WTC11 (cell line): ENCODE measurements around the gene NCF4. TPM values are rescaled to one million over a fixed set of nuclear protein-coding genes. Genes with fewer than 3 reads are reported as not detected.

Source experiments
- ATAC-seq: fragments of 200-7000 bp; cut with Tn5 transposase; 2 replicates; pipeline ENCODE4 v1.10.0; 2021; ENCODE audit warnings: mild to moderate bottlenecking, moderate library complexity
- CTCF ChIA-PET: fragments of 300-600 bp; sonication (Branson Sonifier 250); formaldehyde crosslinking; loops from one replicate; lab custom pipeline; 2021; ENCODE audit warnings: antibody characterized with exemption; lab: Charles Lee
- POLR2A ChIA-PET: fragments of 350-600 bp; sonication (Branson Sonifier 250); formaldehyde crosslinking; loops from one replicate; lab custom pipeline; 2021; ENCODE audit warnings: antibody characterized with exemption; lab: Charles Lee
- DNase-seq: peaks from one replicate; pipeline ENCODE4 v3.0.0; 2021; ENCODE audit warnings: low spot score
- H3K27ac Mint-ChIP-seq: 2 replicates; pipeline ENCODE4 v1.8.0; 2021; ENCODE audit warnings: mixed read lengths
- H3K27me3 Mint-ChIP-seq: 2 replicates; pipeline ENCODE4 v1.8.0; 2021; ENCODE audit warnings: low read depth, mild to moderate bottlenecking, moderate library complexity, mixed read lengths
- H3K36me3 Mint-ChIP-seq: 2 replicates; pipeline ENCODE4 v1.8.0; 2021; ENCODE audit warnings: mixed read lengths
- H3K4me1 Mint-ChIP-seq: 2 replicates; pipeline ENCODE4 v1.8.0; 2022; ENCODE audit warnings: mixed read lengths
- H3K4me3 Mint-ChIP-seq: 2 replicates; pipeline ENCODE4 v1.8.0; 2021; ENCODE audit warnings: mild to moderate bottlenecking, moderate library complexity, mixed read lengths
- H3K9me3 Mint-ChIP-seq: 2 replicates; pipeline ENCODE4 v1.8.0; 2021; ENCODE audit warnings: mixed read lengths
- ATF1 ChIP-seq: sonication (generic); formaldehyde crosslinking; IDR thresholded peaks from 2 replicates; pipeline ENCODE4 v1.8.1; 2023; ENCODE audit warnings: mild to moderate bottlenecking, moderate library complexity, missing genetic modification reagents
- CREM ChIP-seq: sonication (generic); formaldehyde crosslinking; IDR thresholded peaks from 2 replicates; pipeline ENCODE4 v1.8.1; 2022; ENCODE audit warnings: mild to moderate bottlenecking, missing genetic modification reagents, moderate library complexity
- ELF4 ChIP-seq: sonication (generic); formaldehyde crosslinking; IDR thresholded peaks from 2 replicates; pipeline ENCODE4 v1.8.1; 2022; ENCODE audit warnings: low read depth, mild to moderate bottlenecking, moderate library complexity, missing genetic modification reagents
- ETV6 ChIP-seq: sonication (generic); formaldehyde crosslinking; IDR thresholded peaks from 2 replicates; pipeline ENCODE4 v1.8.1; 2022; ENCODE audit warnings: mild to moderate bottlenecking, missing genetic modification reagents
- IRF1 ChIP-seq: sonication (generic); formaldehyde crosslinking; IDR thresholded peaks from 2 replicates; pipeline ENCODE4 v1.8.0; 2023; ENCODE audit warnings: missing genetic modification reagents
- NFYB ChIP-seq: sonication (generic); formaldehyde crosslinking; conservative IDR thresholded peaks from 2 replicates; pipeline ENCODE4 v1.8.0; 2022; ENCODE audit warnings: low read depth, missing genetic modification reagents
- NR3C1 ChIP-seq: sonication (generic); formaldehyde crosslinking; conservative IDR thresholded peaks from 2 replicates; pipeline ENCODE4 v1.8.1; 2023; ENCODE audit warnings: low read depth, mild to moderate bottlenecking, missing genetic modification reagents
- RELA ChIP-seq: sonication (generic); formaldehyde crosslinking; IDR thresholded peaks from 2 replicates; pipeline ENCODE4 v1.8.1; 2022; ENCODE audit warnings: missing genetic modification reagents, mild to moderate bottlenecking, borderline replicate concordance
- ZNF121 ChIP-seq: sonication (generic); formaldehyde crosslinking; IDR thresholded peaks from 2 replicates; pipeline ENCODE4 v1.8.0; 2023; ENCODE audit warnings: missing genetic modification reagents
- ZNF219 ChIP-seq: sonication (generic); formaldehyde crosslinking; IDR thresholded peaks from 2 replicates; pipeline ENCODE4 v1.8.0; 2023; ENCODE audit warnings: missing genetic modification reagents, mild to moderate bottlenecking, borderline replicate concordance
- ZNF232 ChIP-seq: sonication (generic); formaldehyde crosslinking; IDR thresholded peaks from 2 replicates; pipeline ENCODE4 v1.8.0; 2022; ENCODE audit warnings: mild to moderate bottlenecking, missing genetic modification reagents
- ZNF396 ChIP-seq: fragments of 250-450 bp; sonication (Bioruptor Pico); IDR thresholded peaks from 2 replicates; pipeline ENCODE4 v1.8.0; 2021; ENCODE audit warnings: mild to moderate bottlenecking, moderate library complexity, borderline replicate concordance
- total RNA-seq: library from RNA; stranded (reverse); gene quantifications from 3 replicates; pipeline ENCODE4 v1.2.3, GENCODE V29; 2021
- TF ChIP-seq, protein P1 (sequence below): sonication (generic); formaldehyde crosslinking; IDR thresholded peaks from 2 replicates; pipeline ENCODE4 v1.8.1; 2022; ENCODE audit warnings: mild to moderate bottlenecking, moderate library complexity, missing genetic modification reagents
- TF ChIP-seq, protein P2 (sequence below): sonication (generic); formaldehyde crosslinking; IDR thresholded peaks from 2 replicates; pipeline ENCODE4 v1.8.1; 2022; ENCODE audit warnings: mild to moderate bottlenecking, missing genetic modification reagents, moderate library complexity, borderline replicate concordance
- TF ChIP-seq, protein P3 (sequence below): sonication (generic); formaldehyde crosslinking; IDR thresholded peaks from 2 replicates; pipeline ENCODE4 v1.8.0; 2022; ENCODE audit warnings: missing genetic modification reagents
- TF ChIP-seq, protein P4 (sequence below): sonication (generic); formaldehyde crosslinking; IDR thresholded peaks from 2 replicates; pipeline ENCODE4 v1.8.0; 2022; ENCODE audit warnings: mild to moderate bottlenecking, missing genetic modification reagents
- TF ChIP-seq, protein P5 (sequence below): sonication (generic); formaldehyde crosslinking; IDR thresholded peaks from 2 replicates; pipeline ENCODE4 v1.8.1; 2022; ENCODE audit warnings: missing genetic modification reagents, borderline replicate concordance
- TF ChIP-seq, protein P6 (sequence below): fragments of 250-450 bp; sonication (Bioruptor Pico); IDR thresholded peaks from 2 replicates; pipeline ENCODE4 v1.9.0; 2021; ENCODE audit warnings: mild to moderate bottlenecking

Gene NCF4
- total RNA-seq, 1 experiment from 2014 or later = not detected

- TF ChIP-seq, protein P1, sequence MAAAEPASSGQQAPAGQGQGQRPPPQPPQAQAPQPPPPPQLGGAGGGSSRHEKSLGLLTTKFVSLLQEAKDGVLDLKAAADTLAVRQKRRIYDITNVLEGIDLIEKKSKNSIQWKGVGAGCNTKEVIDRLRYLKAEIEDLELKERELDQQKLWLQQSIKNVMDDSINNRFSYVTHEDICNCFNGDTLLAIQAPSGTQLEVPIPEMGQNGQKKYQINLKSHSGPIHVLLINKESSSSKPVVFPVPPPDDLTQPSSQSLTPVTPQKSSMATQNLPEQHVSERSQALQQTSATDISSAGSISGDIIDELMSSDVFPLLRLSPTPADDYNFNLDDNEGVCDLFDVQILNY (CRISPR knock-in tag) = no peak
- TF ChIP-seq ELF4 (CRISPR knock-in tag) = no peak
- TF ChIP-seq, protein P2, sequence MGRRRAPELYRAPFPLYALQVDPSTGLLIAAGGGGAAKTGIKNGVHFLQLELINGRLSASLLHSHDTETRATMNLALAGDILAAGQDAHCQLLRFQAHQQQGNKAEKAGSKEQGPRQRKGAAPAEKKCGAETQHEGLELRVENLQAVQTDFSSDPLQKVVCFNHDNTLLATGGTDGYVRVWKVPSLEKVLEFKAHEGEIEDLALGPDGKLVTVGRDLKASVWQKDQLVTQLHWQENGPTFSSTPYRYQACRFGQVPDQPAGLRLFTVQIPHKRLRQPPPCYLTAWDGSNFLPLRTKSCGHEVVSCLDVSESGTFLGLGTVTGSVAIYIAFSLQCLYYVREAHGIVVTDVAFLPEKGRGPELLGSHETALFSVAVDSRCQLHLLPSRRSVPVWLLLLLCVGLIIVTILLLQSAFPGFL (CRISPR knock-in tag) = no peak
- TF ChIP-seq, protein P3, sequence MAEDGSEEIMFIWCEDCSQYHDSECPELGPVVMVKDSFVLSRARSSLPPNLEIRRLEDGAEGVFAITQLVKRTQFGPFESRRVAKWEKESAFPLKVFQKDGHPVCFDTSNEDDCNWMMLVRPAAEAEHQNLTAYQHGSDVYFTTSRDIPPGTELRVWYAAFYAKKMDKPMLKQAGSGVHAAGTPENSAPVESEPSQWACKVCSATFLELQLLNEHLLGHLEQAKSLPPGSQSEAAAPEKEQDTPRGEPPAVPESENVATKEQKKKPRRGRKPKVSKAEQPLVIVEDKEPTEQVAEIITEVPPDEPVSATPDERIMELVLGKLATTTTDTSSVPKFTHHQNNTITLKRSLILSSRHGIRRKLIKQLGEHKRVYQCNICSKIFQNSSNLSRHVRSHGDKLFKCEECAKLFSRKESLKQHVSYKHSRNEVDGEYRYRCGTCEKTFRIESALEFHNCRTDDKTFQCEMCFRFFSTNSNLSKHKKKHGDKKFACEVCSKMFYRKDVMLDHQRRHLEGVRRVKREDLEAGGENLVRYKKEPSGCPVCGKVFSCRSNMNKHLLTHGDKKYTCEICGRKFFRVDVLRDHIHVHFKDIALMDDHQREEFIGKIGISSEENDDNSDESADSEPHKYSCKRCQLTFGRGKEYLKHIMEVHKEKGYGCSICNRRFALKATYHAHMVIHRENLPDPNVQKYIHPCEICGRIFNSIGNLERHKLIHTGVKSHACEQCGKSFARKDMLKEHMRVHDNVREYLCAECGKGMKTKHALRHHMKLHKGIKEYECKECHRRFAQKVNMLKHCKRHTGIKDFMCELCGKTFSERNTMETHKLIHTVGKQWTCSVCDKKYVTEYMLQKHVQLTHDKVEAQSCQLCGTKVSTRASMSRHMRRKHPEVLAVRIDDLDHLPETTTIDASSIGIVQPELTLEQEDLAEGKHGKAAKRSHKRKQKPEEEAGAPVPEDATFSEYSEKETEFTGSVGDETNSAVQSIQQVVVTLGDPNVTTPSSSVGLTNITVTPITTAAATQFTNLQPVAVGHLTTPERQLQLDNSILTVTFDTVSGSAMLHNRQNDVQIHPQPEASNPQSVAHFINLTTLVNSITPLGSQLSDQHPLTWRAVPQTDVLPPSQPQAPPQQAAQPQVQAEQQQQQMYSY (CRISPR knock-in tag) = no peak
- TF ChIP-seq NR3C1 (CRISPR knock-in tag) = no peak
- TF ChIP-seq, protein P4, sequence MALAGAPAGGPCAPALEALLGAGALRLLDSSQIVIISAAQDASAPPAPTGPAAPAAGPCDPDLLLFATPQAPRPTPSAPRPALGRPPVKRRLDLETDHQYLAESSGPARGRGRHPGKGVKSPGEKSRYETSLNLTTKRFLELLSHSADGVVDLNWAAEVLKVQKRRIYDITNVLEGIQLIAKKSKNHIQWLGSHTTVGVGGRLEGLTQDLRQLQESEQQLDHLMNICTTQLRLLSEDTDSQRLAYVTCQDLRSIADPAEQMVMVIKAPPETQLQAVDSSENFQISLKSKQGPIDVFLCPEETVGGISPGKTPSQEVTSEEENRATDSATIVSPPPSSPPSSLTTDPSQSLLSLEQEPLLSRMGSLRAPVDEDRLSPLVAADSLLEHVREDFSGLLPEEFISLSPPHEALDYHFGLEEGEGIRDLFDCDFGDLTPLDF = no peak
- no peak for TF ChIP-seq IRF1 (CRISPR knock-in tag)
- no peak for TF ChIP-seq ZNF232 (CRISPR knock-in tag)
Measured at GRCh38 chr22:36840106-36840505, 20.7 kb upstream of the NCF4 start (continued).

GRCh38 chr22:36846271-36846670, 14.5 kb upstream of the NCF4 start:
- Mint-ChIP-seq H3K4me1 (peaks cover 2% of the 10 kb centered on the region), H3K27ac (no peak overlapping the region), H3K27me3 (peaks cover 7% of the 10 kb centered on the region), H3K36me3 (no peaks in the 10 kb centered on the region), H3K9me3 (no peaks in the 10 kb centered on the region), H3K4me3 (no peak overlapping the region)
- no peak for ATAC-seq
- CTCF ChIA-PET = interaction anchor here (0.7 to 2.5 kb wide), 4 partner anchors 10 to 353 kb away, joined by 3 to 10 read pairs (median 5); no protein-coding TSS in a partner anchor
- POLR2A ChIA-PET = no interaction called here
- DNase-seq = no peak
- no peak for TF ChIP-seq CREM
- TF ChIP-seq RELA = no peak
- TF ChIP-seq, protein P3 (CRISPR knock-in tag) = no peak
- TF ChIP-seq NFYB (CRISPR knock-in tag) = no peak
- TF ChIP-seq, protein P5, sequence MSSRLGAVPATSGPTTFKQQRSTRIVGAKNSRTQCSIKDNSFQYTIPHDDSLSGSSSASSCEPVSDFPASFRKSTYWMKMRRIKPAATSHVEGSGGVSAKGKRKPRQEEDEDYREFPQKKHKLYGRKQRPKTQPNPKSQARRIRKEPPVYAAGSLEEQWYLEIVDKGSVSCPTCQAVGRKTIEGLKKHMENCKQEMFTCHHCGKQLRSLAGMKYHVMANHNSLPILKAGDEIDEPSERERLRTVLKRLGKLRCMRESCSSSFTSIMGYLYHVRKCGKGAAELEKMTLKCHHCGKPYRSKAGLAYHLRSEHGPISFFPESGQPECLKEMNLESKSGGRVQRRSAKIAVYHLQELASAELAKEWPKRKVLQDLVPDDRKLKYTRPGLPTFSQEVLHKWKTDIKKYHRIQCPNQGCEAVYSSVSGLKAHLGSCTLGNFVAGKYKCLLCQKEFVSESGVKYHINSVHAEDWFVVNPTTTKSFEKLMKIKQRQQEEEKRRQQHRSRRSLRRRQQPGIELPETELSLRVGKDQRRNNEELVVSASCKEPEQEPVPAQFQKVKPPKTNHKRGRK (CRISPR knock-in tag) = no peak
- TF ChIP-seq ZNF219 = no peak
- TF ChIP-seq ATF1 (CRISPR knock-in tag) = no peak
- no peak for TF ChIP-seq ZNF396 (CRISPR knock-in tag)
- no peak for TF ChIP-seq IRF1 (CRISPR knock-in tag)
- TF ChIP-seq ETV6 (CRISPR knock-in tag) = no peak
- no peak for TF ChIP-seq ZNF121 (CRISPR knock-in tag)
- TF ChIP-seq, protein P6, sequence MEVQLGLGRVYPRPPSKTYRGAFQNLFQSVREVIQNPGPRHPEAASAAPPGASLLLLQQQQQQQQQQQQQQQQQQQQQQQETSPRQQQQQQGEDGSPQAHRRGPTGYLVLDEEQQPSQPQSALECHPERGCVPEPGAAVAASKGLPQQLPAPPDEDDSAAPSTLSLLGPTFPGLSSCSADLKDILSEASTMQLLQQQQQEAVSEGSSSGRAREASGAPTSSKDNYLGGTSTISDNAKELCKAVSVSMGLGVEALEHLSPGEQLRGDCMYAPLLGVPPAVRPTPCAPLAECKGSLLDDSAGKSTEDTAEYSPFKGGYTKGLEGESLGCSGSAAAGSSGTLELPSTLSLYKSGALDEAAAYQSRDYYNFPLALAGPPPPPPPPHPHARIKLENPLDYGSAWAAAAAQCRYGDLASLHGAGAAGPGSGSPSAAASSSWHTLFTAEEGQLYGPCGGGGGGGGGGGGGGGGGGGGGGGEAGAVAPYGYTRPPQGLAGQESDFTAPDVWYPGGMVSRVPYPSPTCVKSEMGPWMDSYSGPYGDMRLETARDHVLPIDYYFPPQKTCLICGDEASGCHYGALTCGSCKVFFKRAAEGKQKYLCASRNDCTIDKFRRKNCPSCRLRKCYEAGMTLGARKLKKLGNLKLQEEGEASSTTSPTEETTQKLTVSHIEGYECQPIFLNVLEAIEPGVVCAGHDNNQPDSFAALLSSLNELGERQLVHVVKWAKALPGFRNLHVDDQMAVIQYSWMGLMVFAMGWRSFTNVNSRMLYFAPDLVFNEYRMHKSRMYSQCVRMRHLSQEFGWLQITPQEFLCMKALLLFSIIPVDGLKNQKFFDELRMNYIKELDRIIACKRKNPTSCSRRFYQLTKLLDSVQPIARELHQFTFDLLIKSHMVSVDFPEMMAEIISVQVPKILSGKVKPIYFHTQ (CRISPR knock-in tag) = no peak
